PC-3 (cell line): ENCODE measurements around the gene ANKRD23. TPM values are rescaled to one million over a fixed set of nuclear protein-coding genes. Genes with fewer than 3 reads are reported as not detected.

Source experiments
- ATAC-seq: fragments of 200-7000 bp; cut with Tn5 transposase; 2 replicates; pipeline ENCODE4 v1.9.1; 2020; ENCODE audit warnings: mild to moderate bottlenecking, moderate library complexity
- BruUV-seq: library from RNA; stranded (reverse); fragments of 400-500 nt; replicated peaks from 2 replicates; lab custom pipeline; 2021; lab: Mats Ljungman, UMichigan
- CTCF ChIA-PET: fragments of 300-600 bp; sonication (Branson Sonifier 250); formaldehyde crosslinking; loops from one replicate; lab custom pipeline; 2022; ENCODE audit warnings: antibody characterized with exemption; lab: Charles Lee
- POLR2A ChIA-PET: fragments of 300-600 bp; sonication (Branson Sonifier 250); formaldehyde crosslinking; loops from one replicate; lab custom pipeline; 2022; ENCODE audit warnings: antibody characterized with exemption; ENCODE audit not compliant: unreplicated experiment; lab: Charles Lee
- DNase-seq: peaks from one replicate; pipeline ENCODE4 v3.0.0-alpha.2; 2015
- H2AFZ ChIP-seq: fragments of 300-600 bp; sonication (generic); 2 replicates; pipeline ENCODE4 v1.6.0; 2016; ENCODE audit warnings: antibody characterized with exemption, low read length
- H3F3A ChIP-seq: fragments of 300-600 bp; sonication (generic); one replicate; pipeline ENCODE4 v1.6.0; 2017; ENCODE audit warnings: antibody characterized with exemption, low read length, control low read depth, mild to moderate bottlenecking; ENCODE audit not compliant: unreplicated experiment
- H3K27ac ChIP-seq: fragments of 300-600 bp; sonication (generic); 2 replicates; pipeline ENCODE4 v1.5.1; 2016; ENCODE audit warnings: mild to moderate bottlenecking, low read length
- H3K27me3 ChIP-seq: fragments of 300-600 bp; sonication (generic); 2 replicates; pipeline ENCODE4 v1.6.1; 2016; ENCODE audit warnings: low read length, mixed read lengths
- H3K36me3 ChIP-seq: fragments of 300-600 bp; sonication (generic); 2 replicates; pipeline ENCODE4 v1.6.1; 2016; ENCODE audit warnings: low read depth, mixed run types, low read length, mixed read lengths
- H3K4me1 ChIP-seq: fragments of 300-600 bp; sonication (generic); 2 replicates; pipeline ENCODE4 v1.5.1; 2016; ENCODE audit warnings: low read length; ENCODE audit not compliant: insufficient read depth
- H3K4me2 ChIP-seq: fragments of 300-600 bp; sonication (generic); 2 replicates; pipeline ENCODE4 v1.6.0; 2016; ENCODE audit warnings: low read length
- H3K4me3 ChIP-seq: fragments of 300-600 bp; sonication (generic); 2 replicates; pipeline ENCODE4 v1.5.1; 2016; ENCODE audit warnings: mild to moderate bottlenecking, low read length, mixed read lengths
- H3K79me2 ChIP-seq: fragments of 300-600 bp; sonication (generic); 2 replicates; pipeline ENCODE4 v1.6.1; 2017; ENCODE audit warnings: low read length, mixed read lengths
- H3K9ac ChIP-seq: fragments of 300-600 bp; sonication (generic); 2 replicates; pipeline ENCODE4 v1.6.0; 2016; ENCODE audit warnings: mild to moderate bottlenecking, low read length
- H3K9me2 ChIP-seq: fragments of 300-600 bp; sonication (generic); replicated peaks from 2 replicates; pipeline ENCODE4 v1.6.1; 2016; ENCODE audit warnings: mixed run types, low read length, mixed read lengths
- H3K9me3 ChIP-seq: fragments of 300-600 bp; sonication (generic); 2 replicates; pipeline ENCODE4 v1.6.1; 2016; ENCODE audit warnings: low read length, mixed read lengths
- H4K20me1 ChIP-seq: fragments of 300-600 bp; sonication (generic); 2 replicates; pipeline ENCODE4 v1.6.1; 2016; ENCODE audit warnings: low read length, mixed read lengths
- EZH2 ChIP-seq: fragments of 300-600 bp; sonication (generic); IDR thresholded peaks from one replicate; pipeline ENCODE4 v1.6.1; 2017; ENCODE audit warnings: antibody characterized with exemption, mild to moderate bottlenecking, low read length; ENCODE audit not compliant: unreplicated experiment
- EZH2phosphoT487 ChIP-seq: fragments of 300-600 bp; sonication (generic); IDR thresholded peaks from 2 replicates; pipeline ENCODE4 v1.6.1; 2018; ENCODE audit warnings: mild to moderate bottlenecking, antibody characterized with exemption, low read length, borderline replicate concordance
- intact Hi-C: fragments of 100-400 bp; cut with micrococcal nuclease; formaldehyde crosslinking; loops from 2 replicates; pipeline ENCODE4 v1.9.0; 2023
- total RNA-seq: library from RNA; depleted of rRNA; stranded (reverse); fragments of >200 nt; gene quantifications from 2 replicates; pipeline ENCODE4 v1.2.3, GENCODE V29; 2014
- TF ChIP-seq, protein P1 (sequence below): fragments of 300-600 bp; sonication (generic); conservative IDR thresholded peaks from 2 replicates; pipeline ENCODE4 v1.5.1; 2017; ENCODE audit warnings: antibody characterized with exemption, low read depth, mild to moderate bottlenecking, low read length

Gene ANKRD23
- total RNA-seq, 1 experiment from 2014 or later, result 8.2 TPM

DNA sequence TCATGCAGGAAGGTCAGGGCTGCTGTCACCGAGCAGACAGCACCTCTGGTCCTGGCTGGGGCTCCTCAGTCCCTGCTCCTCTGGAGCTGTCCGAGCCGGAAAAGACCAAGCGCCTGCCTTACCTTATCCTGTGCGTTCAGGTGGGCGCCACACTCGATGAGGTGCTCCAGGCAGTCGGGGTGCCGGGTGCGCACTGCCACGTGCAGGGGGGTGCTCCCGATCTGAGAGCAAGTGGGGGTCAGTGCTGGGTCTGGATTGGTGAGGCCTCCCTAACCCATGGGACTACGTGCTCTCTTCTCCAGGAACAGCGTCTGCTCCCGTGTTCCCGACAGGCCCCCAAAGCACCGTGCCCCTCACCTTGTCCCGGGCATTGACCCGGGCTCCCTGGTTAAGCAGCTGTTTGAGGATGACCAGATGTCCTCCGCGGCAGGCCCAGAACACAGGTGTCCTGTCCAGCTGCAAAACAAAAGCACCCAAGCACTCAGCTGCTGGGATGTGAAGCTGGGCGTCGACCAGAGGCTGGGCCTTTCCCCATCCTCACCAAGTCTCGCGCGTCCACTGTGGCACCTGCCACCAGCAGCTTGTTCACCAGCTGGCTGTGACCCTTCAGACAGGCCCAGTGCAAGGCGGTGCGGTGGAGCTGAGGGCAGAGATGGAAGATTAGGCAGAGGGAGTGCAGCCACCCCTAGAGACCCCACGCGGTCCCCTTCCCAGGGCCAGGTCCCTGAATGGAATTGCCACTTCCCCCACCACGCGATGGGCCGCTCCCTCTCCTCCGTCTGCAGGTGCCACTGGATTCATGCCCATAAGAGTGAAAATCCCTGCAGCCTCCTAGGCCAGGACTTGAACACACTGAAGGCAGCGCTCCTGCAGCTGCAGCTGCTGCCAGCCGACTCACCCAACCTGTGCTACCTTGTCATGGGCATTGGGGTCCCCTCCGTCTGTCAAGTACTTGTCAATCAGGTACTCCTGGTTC lies 3.7 kb downstream of the ANKRD23 start:
- no peak overlapping the region for H2AFZ ChIP-seq
- H3K4me2 ChIP-seq, result no peak overlapping the region
- H3K4me3 ChIP-seq, result no peak overlapping the region
- ChIA-PET CTCF (interaction anchor here (0.5 kb wide), 1 partner anchor 94 kb away, joined by 3 read pairs; no protein-coding TSS in a partner anchor), POLR2A (no interaction called here)
- H3F3A ChIP-seq, result no peaks in the 10 kb centered on the region
- H3K36me3 ChIP-seq, result no peaks in the 10 kb centered on the region; the same call in 1 of the 2 replicates
- ATAC-seq (no peak), DNase-seq (no peak)
- no peak overlapping the region for H3K9ac ChIP-seq
- intact Hi-C loops, result no loop called here
- H3K4me1 ChIP-seq, result no peaks in the 10 kb centered on the region
- no peaks in the 10 kb centered on the region for H4K20me1 ChIP-seq
- H3K27me3 ChIP-seq, result no peaks in the 10 kb centered on the region
- H3K27ac ChIP-seq, result no peak overlapping the region
- H3K9me2 ChIP-seq, result no peaks in the 10 kb centered on the region
- H3K79me2 ChIP-seq, result no peaks in the 10 kb centered on the region
- TF ChIP-seq, protein P1, sequence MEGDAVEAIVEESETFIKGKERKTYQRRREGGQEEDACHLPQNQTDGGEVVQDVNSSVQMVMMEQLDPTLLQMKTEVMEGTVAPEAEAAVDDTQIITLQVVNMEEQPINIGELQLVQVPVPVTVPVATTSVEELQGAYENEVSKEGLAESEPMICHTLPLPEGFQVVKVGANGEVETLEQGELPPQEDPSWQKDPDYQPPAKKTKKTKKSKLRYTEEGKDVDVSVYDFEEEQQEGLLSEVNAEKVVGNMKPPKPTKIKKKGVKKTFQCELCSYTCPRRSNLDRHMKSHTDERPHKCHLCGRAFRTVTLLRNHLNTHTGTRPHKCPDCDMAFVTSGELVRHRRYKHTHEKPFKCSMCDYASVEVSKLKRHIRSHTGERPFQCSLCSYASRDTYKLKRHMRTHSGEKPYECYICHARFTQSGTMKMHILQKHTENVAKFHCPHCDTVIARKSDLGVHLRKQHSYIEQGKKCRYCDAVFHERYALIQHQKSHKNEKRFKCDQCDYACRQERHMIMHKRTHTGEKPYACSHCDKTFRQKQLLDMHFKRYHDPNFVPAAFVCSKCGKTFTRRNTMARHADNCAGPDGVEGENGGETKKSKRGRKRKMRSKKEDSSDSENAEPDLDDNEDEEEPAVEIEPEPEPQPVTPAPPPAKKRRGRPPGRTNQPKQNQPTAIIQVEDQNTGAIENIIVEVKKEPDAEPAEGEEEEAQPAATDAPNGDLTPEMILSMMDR, result no peak
- TF ChIP-seq EZH2phosphoT487, result no peak
- TF ChIP-seq EZH2, result no peak
- no TSS peak for BruUV-seq
- no peaks in the 10 kb centered on the region for H3K9me3 ChIP-seq

DNA sequence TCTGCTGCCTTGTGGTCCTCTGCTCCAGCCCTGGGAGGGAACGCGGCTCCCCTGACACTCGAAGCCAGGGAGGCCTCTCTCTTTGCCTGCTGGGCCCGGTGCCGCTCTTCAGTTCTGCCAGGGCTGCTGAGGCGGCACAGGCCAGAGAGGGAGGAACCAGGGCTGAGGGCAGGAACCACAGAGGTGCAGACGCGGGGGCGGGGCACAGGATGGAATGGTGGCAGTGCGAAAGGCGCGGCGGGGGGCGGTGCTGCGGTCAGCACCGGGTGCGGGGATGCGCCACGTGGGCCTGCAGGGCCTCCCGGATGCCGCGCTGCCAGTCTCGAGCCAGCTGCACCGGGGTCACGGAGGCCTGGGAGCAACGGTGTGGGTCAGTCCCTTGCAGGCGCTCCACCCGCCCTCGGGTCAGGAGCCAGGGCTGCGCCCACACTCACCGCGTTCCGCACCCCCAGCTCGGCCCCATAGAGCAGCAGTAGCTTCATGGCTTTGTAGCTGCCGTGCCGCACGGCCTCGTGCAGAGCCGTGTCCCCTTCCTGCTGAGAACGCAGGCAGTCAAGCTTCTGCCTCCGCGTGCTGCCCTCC lies 4.4 kb downstream of the ANKRD23 start:
- POLR2A ChIA-PET, result no interaction called here

More for the DNA sequence above, 4.4 kb downstream of the ANKRD23 start:
- TF ChIP-seq, protein P1, result no peak
- TF ChIP-seq EZH2phosphoT487, result no peak
- no peak for TF ChIP-seq EZH2
- H3K36me3 ChIP-seq, result no peaks in the 10 kb centered on the region; the same call in 1 of the 2 replicates
- no peak overlapping the region for H3K27ac ChIP-seq
- H3K4me1 ChIP-seq, result no peaks in the 10 kb centered on the region
- ATAC-seq (no peak), DNase-seq (no peak)
- no peaks in the 10 kb centered on the region for H3K9me3 ChIP-seq
- BruUV-seq, result no TSS peak
- no peak overlapping the region for H3K4me3 ChIP-seq
- no peak overlapping the region for H2AFZ ChIP-seq
- intact Hi-C loops, result no loop called here
- no peaks in the 10 kb centered on the region for H3K9me2 ChIP-seq
- no peaks in the 10 kb centered on the region for H3K79me2 ChIP-seq
- no peaks in the 10 kb centered on the region for H3F3A ChIP-seq
- no peaks in the 10 kb centered on the region for H4K20me1 ChIP-seq
- no peaks in the 10 kb centered on the region for H3K27me3 ChIP-seq
- no peak overlapping the region for H3K9ac ChIP-seq
- CTCF ChIA-PET, result no interaction called here
- H3K4me2 ChIP-seq, result no peak overlapping the region
